ENCODE data around the gene HSF5. TPM values are rescaled to one million over a fixed set of nuclear protein-coding genes. Genes with fewer than 3 reads are reported as not detected.

The HSF5 gene
- total and polyA plus RNA-seq, 2 donors (not counting 1 experiment from before 2014, with no cell fraction given): 2.2 to 5.1 TPM

DNA sequence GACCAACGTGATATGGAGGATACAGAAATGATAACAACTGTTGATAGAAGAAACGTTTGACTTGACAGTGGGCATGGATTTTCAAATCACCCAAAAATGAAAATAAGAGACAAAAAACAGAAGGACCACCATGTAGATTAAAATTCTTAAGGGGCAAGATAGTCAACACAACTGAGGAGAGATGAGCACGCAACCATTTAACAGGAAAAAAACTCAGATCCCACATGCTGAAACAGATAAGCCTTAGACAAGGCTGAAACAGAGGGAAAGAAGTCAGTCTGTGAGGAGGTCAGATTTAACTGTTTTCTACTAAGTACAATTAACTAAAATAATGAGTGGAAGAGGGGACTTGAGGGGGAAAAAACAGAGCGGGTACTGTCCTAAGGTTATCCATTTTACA lies 92.0 kb downstream of the HSF5 start:
- Histone ChIP-seq H3K9me3 (ENCODE audit: control extremely low read depth in 1 of 3, control insufficient read depth in 2 of 3, insufficient read depth in 1 of 3, low read length in 2 of 3) (no peaks in the 10 kb centered on the region), H3K27me3 (replicated peaks in 1 of 4; ENCODE audit: control extremely low read depth in 1 of 4, control insufficient read depth in 3 of 4, insufficient read depth in 4 of 4, low read length in 3 of 4) (no peaks in the 10 kb centered on the region), H3K4me3 (ENCODE audit: control extremely low read depth in 1 of 5, extremely low read depth in 1 of 5, insufficient read depth in 1 of 5, low read depth in 2 of 5, low read length in 4 of 5) (no peak overlapping the region), H4K20me1 (ENCODE audit: control insufficient read depth, insufficient read depth, low read length, poor library complexity, severe bottlenecking) (no peaks in the 10 kb centered on the region), H3K4me2 (replicated peaks; ENCODE audit: low read depth, low read length, poor library complexity, severe bottlenecking) (no peak overlapping the region), H3K4me1 (ENCODE audit: control insufficient read depth in 2 of 2, insufficient read depth in 2 of 2, low read length in 2 of 2) (no peaks in the 10 kb centered on the region), H3K36me3 (replicated peaks in 1 of 2; ENCODE audit: control extremely low read depth in 1 of 2, control insufficient read depth in 1 of 2, extremely low read depth in 1 of 2, insufficient read depth in 2 of 2, low read length in 1 of 2) (no peaks in the 10 kb centered on the region), H3K9ac (ENCODE audit: low read length) (no peak overlapping the region), H3K27ac (ENCODE audit: low read length in 2 of 2) (no peak overlapping the region), H3K79me2 (ENCODE audit: control insufficient read depth, insufficient read depth, low read length) (no peaks in the 10 kb centered on the region), H2AFZ (ENCODE audit: insufficient read depth, low read depth, low read length, poor library complexity, severe bottlenecking) (no peak overlapping the region)
- CTCF ChIA-PET: no interaction called here
- H3K4me3 Mint-ChIP-seq: no peak overlapping the region
- no peak for DNase-seq
- intact Hi-C loops (cut with micrococcal nuclease): no loop called here
- TF ChIP-seq, protein P1, sequence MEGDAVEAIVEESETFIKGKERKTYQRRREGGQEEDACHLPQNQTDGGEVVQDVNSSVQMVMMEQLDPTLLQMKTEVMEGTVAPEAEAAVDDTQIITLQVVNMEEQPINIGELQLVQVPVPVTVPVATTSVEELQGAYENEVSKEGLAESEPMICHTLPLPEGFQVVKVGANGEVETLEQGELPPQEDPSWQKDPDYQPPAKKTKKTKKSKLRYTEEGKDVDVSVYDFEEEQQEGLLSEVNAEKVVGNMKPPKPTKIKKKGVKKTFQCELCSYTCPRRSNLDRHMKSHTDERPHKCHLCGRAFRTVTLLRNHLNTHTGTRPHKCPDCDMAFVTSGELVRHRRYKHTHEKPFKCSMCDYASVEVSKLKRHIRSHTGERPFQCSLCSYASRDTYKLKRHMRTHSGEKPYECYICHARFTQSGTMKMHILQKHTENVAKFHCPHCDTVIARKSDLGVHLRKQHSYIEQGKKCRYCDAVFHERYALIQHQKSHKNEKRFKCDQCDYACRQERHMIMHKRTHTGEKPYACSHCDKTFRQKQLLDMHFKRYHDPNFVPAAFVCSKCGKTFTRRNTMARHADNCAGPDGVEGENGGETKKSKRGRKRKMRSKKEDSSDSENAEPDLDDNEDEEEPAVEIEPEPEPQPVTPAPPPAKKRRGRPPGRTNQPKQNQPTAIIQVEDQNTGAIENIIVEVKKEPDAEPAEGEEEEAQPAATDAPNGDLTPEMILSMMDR (IDR thresholded peaks at IDR 0.05): no peak
- TF ChIP-seq EZH2 (IDR thresholded peaks at IDR 0.05; ENCODE audit: borderline replicate concordance, insufficient read depth, low read depth, low read length, poor library complexity, severe bottlenecking): no peak
- H3K9me3 Mint-ChIP-seq (ENCODE audit: insufficient read depth): no peaks in the 10 kb centered on the region
- H3K4me1 Mint-ChIP-seq: no peaks in the 10 kb centered on the region
- no CpG with 5 or more reads among the region's 4 CpGs for WGBS (ENCODE audit: insufficient coverage)
- ATAC-seq (ENCODE audit: low read depth): no peak
- POLR2A ChIA-PET: interaction anchor here (0.6 kb wide), 2 partner anchors 22 to 1254 kb away, joined by 3 to 5 read pairs; no protein-coding TSS in a partner anchor
- no peak overlapping the region for H3K27ac Mint-ChIP-seq
- no peaks in the 10 kb centered on the region for H3K27me3 Mint-ChIP-seq

- H4K20me1 ChIP-seq (ENCODE audit: control insufficient read depth, insufficient read depth, low read length, poor library complexity, severe bottlenecking): no peaks in the 10 kb centered on the region
- no peaks in the 10 kb centered on the region for H3K9me3 ChIP-seq (ENCODE audit: control extremely low read depth in 1 of 3, control insufficient read depth in 2 of 3, insufficient read depth in 1 of 3, low read length in 2 of 3)
- H3K4me3 Mint-ChIP-seq: no peak overlapping the region
- H3K27me3 Mint-ChIP-seq: no peaks in the 10 kb centered on the region
- no peak overlapping the region for H3K9ac ChIP-seq (ENCODE audit: low read length)
- H3K4me3 ChIP-seq (ENCODE audit: control extremely low read depth in 1 of 5, extremely low read depth in 1 of 5, insufficient read depth in 1 of 5, low read depth in 2 of 5, low read length in 4 of 5): no peak overlapping the region
- H3K4me1 ChIP-seq (ENCODE audit: control insufficient read depth in 2 of 2, insufficient read depth in 2 of 2, low read length in 2 of 2): no peaks in the 10 kb centered on the region
- no peak overlapping the region for H3K27ac ChIP-seq (ENCODE audit: low read length in 2 of 2)
- DNase-seq (no peak), ATAC-seq (ENCODE audit: low read depth) (no peak)
- POLR2A ChIA-PET: no interaction called here
- no peaks in the 10 kb centered on the region for H3K9me3 Mint-ChIP-seq (ENCODE audit: insufficient read depth)
- H3K4me1 Mint-ChIP-seq: no peaks in the 10 kb centered on the region
- H2AFZ ChIP-seq (ENCODE audit: insufficient read depth, low read depth, low read length, poor library complexity, severe bottlenecking): no peak overlapping the region
- no peak for TF ChIP-seq EZH2 (IDR thresholded peaks at IDR 0.05; ENCODE audit: borderline replicate concordance, insufficient read depth, low read depth, low read length, poor library complexity, severe bottlenecking)
- TF ChIP-seq, protein P1 (IDR thresholded peaks at IDR 0.05): no peak
- intact Hi-C loops (cut with micrococcal nuclease): no loop called here
- WGBS (ENCODE audit: insufficient coverage): no CpG with 5 or more reads among the region's 3 CpGs
- no peaks in the 10 kb centered on the region for H3K79me2 ChIP-seq (ENCODE audit: control insufficient read depth, insufficient read depth, low read length)
- CTCF ChIA-PET: interaction anchor here (0.9 kb wide), 1 partner anchor 77 kb away, joined by 4 read pairs; no protein-coding TSS in a partner anchor
- no peaks in the 10 kb centered on the region for H3K36me3 ChIP-seq (replicated peaks in 1 of 2; ENCODE audit: control extremely low read depth in 1 of 2, control insufficient read depth in 1 of 2, extremely low read depth in 1 of 2, insufficient read depth in 2 of 2, low read length in 1 of 2)
- H3K4me2 ChIP-seq (replicated peaks; ENCODE audit: low read depth, low read length, poor library complexity, severe bottlenecking): no peak overlapping the region
- H3K27ac Mint-ChIP-seq: no peak overlapping the region
- H3K27me3 ChIP-seq (replicated peaks in 1 of 4; ENCODE audit: control extremely low read depth in 1 of 4, control insufficient read depth in 3 of 4, insufficient read depth in 4 of 4, low read length in 3 of 4): no peaks in the 10 kb centered on the region
Measured at GRCh38 chr17:58394534-58395223, 93.5 kb downstream of the HSF5 start.
